ENCODE data around the gene SMARCA4. TPM values are rescaled to one million over a fixed set of nuclear protein-coding genes. Genes with fewer than 3 reads are reported as not detected.
A peak's percentile ranks its signal among the peaks of the same experiment; 100 is the strongest.
"Not testable (repeated sequence)": the region's sequence is repeated elsewhere in the genome, so short reads cannot be mapped to it uniquely, and the experiment has no call there.

SMARCA4 gene
- total and polyA plus RNA-seq, 11 donors, result 34.1 to 70.9 (median 48.6) TPM

DNA sequence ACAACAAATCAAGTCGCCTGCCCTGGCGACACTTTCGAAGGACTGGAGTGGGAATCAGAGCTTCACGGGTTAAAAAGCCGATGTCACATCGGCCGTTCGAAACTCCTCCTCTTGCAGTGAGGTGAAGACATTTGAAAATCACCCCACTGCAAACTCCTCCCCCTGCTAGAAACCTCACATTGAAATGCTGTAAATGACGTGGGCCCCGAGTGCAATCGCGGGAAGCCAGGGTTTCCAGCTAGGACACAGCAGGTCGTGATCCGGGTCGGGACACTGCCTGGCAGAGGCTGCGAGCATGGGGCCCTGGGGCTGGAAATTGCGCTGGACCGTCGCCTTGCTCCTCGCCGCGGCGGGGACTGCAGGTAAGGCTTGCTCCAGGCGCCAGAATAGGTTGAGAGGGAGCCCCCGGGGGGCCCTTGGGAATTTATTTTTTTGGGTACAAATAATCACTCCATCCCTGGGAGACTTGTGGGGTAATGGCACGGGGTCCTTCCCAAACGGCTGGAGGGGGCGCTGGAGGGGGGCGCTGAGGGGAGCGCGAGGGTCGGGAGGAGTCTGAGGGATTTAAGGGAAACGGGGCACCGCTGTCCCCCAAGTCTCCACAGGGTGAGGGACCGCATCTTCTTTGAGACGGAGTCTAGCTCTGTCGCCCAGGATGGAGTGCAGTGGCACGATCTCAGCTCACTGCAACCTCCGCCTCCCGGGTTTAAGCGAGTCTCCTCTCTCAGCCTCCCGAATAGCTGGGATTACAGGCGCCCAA is 128.6 kb downstream of the SMARCA4 start, which contains the start of gene LDLR:
TSS of gene LDLR (plus strand) at position 210 of the 760 bp plus-strand sequence. CDS start at position 296, 86 bp downstream.
- Histone ChIP-seq H3K4me3 (peak within 1 kb of the TSS; percentile 57 to 82 (median 72)), H3K4me1 (peaks cover 0 to 75% (median 43%) of the 10 kb centered on the region in 12 donors), H3K9me3 (no peaks in the 10 kb centered on the region), H3K27me3 (no peaks in the 10 kb centered on the region), H3K27ac (peak within 1 kb of the TSS; percentile 60 to 99 (median 96)), H3K36me3 (peaks cover 0 to 8% (median 0%) of the 10 kb centered on the region in 9 donors)
- peak in 3 of 4 donors; percentile 53 to 66 (median 63) for ATAC-seq
- TF ChIP-seq, protein P1, sequence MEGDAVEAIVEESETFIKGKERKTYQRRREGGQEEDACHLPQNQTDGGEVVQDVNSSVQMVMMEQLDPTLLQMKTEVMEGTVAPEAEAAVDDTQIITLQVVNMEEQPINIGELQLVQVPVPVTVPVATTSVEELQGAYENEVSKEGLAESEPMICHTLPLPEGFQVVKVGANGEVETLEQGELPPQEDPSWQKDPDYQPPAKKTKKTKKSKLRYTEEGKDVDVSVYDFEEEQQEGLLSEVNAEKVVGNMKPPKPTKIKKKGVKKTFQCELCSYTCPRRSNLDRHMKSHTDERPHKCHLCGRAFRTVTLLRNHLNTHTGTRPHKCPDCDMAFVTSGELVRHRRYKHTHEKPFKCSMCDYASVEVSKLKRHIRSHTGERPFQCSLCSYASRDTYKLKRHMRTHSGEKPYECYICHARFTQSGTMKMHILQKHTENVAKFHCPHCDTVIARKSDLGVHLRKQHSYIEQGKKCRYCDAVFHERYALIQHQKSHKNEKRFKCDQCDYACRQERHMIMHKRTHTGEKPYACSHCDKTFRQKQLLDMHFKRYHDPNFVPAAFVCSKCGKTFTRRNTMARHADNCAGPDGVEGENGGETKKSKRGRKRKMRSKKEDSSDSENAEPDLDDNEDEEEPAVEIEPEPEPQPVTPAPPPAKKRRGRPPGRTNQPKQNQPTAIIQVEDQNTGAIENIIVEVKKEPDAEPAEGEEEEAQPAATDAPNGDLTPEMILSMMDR (IDR thresholded peaks at IDR 0.05), result no peak
- TF ChIP-seq POLR2A (IDR thresholded peaks at IDR 0.05), result peak; percentile 29 to 82
- intact Hi-C loops (cut with DNase I), result loop anchor here in 5 of 10 donors (5.0 to 10.0 kb wide), 2 partner anchors 52 to 55 kb away; no protein-coding TSS in a partner anchor
- DNase-seq, result peak; percentile 80 to 90 (median 85)
- WGBS, 4 donors, result 1 to 3% (median 2%) methylated on average over 35 to 43 of the region's 43 CpGs

DNA sequence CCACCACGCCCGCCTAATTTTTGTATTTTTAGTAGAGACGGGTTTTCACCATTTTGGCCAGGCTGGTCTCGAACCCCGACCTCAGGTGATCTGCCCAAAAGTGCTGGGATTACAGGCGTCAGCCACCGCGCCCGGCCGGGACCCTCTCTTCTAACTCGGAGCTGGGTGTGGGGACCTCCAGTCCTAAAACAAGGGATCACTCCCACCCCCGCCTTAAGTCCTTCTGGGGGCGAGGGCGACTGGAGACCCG is 129.1 kb downstream of the SMARCA4 start:
- intact Hi-C loops (cut with DNase I), result loop anchor here in 2 of 10 donors (5.0 kb wide), 1 partner anchor 53 kb away; no protein-coding TSS in a partner anchor
- not testable (repeated sequence) for H3K27me3 ChIP-seq, H3K9me3 ChIP-seq, DNase-seq, ATAC-seq
- Histone ChIP-seq H3K36me3 (peaks cover 0 to 13% (median 0%) of the 10 kb centered on the region in 9 donors), H3K27ac (peak overlapping the region; percentile 60 to 99 (median 96)), H3K4me3 (peak overlapping the region; percentile 57 to 82 (median 72)), H3K4me1 (peaks cover 0 to 75% (median 46%) of the 10 kb centered on the region in 12 donors)
- 0 to 1% (median 0%) methylated on average over 11 to 15 of the region's 15 CpGs for WGBS, 4 donors

DNA sequence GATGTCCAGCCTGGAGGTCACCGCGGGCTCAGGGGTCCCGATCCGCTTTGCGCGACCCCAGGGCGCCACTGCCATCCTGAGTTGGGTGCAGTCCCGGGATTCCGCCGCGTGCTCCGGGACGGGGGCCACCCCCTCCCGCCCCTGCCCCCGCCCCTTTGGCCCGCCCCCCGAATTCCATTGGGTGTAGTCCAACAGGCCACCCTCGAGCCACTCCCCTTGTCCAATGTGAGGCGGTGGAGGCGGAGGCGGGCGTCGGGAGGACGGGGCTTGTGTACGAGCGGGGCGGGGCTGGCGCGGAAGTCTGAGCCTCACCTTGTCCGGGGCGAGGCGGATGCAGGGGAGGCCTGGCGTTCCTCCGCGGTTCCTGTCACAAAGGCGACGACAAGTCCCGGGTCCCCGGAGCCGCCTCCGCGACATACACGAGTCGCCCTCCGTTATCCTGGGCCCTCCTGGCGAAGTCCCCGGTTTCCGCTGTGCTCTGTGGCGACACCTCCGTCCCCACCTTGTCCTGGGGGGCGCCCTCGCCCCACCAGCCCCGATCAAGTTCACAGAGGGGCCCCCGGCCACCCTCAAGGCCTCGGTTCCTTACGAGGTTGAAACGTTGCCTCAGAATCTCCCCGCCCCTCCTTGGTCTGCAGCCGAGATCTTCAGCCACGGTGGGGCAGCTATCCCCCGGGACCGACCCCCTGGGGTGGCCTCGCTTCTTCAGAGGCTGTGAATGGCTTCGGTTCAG is 129.6 kb downstream of the SMARCA4 start:
- DNase-seq (peak; percentile 99), ATAC-seq (peak; percentile 91 to 97 (median 94))
- H3K27me3 ChIP-seq, result no peaks in the 10 kb centered on the region
- H3K9me3 ChIP-seq, result no peaks in the 10 kb centered on the region
- peaks cover 0 to 13% (median 0%) of the 10 kb centered on the region in 9 donors for H3K36me3 ChIP-seq
- intact Hi-C loops (cut with DNase I), result loop anchor here in 2 of 10 donors (5.0 kb wide), 1 partner anchor 53 kb away; no protein-coding TSS in a partner anchor
- 0 to 1% (median 1%) methylated on average over 18 to 64 of the region's 64 CpGs for WGBS, 4 donors
- H3K4me3 ChIP-seq, result peak overlapping the region; percentile 57 to 82 (median 72)
- TF ChIP-seq, protein P1 (IDR thresholded peaks at IDR 0.05), result no peak
- TF ChIP-seq POLR2A (IDR thresholded peaks at IDR 0.05), result peak in 1 of 2 donors; percentile 89
- peak overlapping the region; percentile 88 to 99 (median 96) for H3K27ac ChIP-seq
- peaks cover 0 to 75% (median 44%) of the 10 kb centered on the region in 12 donors for H3K4me1 ChIP-seq

DNA sequence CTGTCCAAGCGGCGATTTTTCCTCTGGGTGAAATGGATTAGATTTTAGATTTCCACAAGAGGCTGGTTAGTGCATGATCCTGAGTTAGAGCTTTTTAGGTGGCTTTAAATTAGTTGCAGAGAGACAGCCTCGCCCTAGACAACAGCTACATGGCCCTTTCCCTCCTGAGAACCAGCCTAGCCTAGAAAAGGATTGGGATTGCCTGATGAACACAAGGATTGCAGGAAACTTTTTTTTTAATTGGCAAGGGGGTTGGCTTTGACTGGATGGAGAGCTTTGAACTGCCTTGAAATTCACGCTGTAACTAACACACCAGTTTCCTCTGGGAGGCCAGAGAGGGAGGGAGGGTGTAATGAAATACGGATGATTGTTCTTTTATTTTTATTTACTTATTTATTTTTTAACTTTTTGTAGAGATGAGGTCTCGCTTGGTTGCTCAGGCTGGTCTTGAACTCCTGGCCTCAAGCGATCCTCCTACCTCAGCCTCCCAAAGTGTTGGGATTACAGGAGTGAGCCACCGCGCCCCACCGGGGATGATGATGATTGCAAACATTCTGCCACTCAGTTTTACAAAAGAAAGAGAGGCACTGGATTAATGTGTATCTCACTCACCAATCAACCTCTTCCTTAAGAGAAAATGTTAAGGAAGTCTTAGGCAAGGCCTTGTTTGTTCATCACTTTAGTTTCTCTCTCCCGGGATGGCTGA is 130.3 kb downstream of the SMARCA4 start:
- H3K4me1 ChIP-seq, result peaks cover 0 to 75% (median 46%) of the 10 kb centered on the region in 12 donors
- H3K27ac ChIP-seq, result peak overlapping the region; percentile 88 to 99 (median 96)
- TF ChIP-seq POLR2A (IDR thresholded peaks at IDR 0.05), result no peak
- TF ChIP-seq, protein P1 (IDR thresholded peaks at IDR 0.05), result no peak
- H3K9me3 ChIP-seq, result no peaks in the 10 kb centered on the region
- intact Hi-C loops (cut with DNase I), result loop anchor here in 2 of 10 donors (5.0 kb wide), 1 partner anchor 54 kb away; no protein-coding TSS in a partner anchor
- no peak for ATAC-seq
- 32 to 47% (median 38%) methylated on average over 11 of the region's 11 CpGs for WGBS, 4 donors
- H3K4me3 ChIP-seq, result peak overlapping the region; percentile 57 to 82 (median 72)
- peaks cover 0 to 13% (median 0%) of the 10 kb centered on the region in 9 donors for H3K36me3 ChIP-seq
- no peaks in the 10 kb centered on the region for H3K27me3 ChIP-seq
- DNase-seq, result no peak
